B cell (primary cell): ENCODE data around the gene GGA2.

Source experiments
- EZH2 ChIP-seq: IDR thresholded peaks from 2 replicates; pipeline ENCODE4 v1.6.1; 2012; ENCODE audit warnings: borderline replicate concordance, low read depth, mild to moderate bottlenecking, moderate library complexity, low read length; ENCODE audit not compliant: insufficient read depth, poor library complexity, severe bottlenecking
- TF ChIP-seq, protein P1 (sequence below): fragments of 200-600 bp; IDR thresholded peaks from one replicate; pipeline ENCODE4 v1.8.0; 2022; ENCODE audit warnings: antibody characterized with exemption, mild to moderate bottlenecking

GRCh38 chr16:23554536-23554935 lies 44.2 kb upstream of the GGA2 start:
- TF ChIP-seq, protein P1, sequence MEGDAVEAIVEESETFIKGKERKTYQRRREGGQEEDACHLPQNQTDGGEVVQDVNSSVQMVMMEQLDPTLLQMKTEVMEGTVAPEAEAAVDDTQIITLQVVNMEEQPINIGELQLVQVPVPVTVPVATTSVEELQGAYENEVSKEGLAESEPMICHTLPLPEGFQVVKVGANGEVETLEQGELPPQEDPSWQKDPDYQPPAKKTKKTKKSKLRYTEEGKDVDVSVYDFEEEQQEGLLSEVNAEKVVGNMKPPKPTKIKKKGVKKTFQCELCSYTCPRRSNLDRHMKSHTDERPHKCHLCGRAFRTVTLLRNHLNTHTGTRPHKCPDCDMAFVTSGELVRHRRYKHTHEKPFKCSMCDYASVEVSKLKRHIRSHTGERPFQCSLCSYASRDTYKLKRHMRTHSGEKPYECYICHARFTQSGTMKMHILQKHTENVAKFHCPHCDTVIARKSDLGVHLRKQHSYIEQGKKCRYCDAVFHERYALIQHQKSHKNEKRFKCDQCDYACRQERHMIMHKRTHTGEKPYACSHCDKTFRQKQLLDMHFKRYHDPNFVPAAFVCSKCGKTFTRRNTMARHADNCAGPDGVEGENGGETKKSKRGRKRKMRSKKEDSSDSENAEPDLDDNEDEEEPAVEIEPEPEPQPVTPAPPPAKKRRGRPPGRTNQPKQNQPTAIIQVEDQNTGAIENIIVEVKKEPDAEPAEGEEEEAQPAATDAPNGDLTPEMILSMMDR = no peak
- no peak for TF ChIP-seq EZH2
